AG09319 (cell line): ENCODE data around the gene PPP6R3.
"Not testable (repeated sequence)": the region's sequence is repeated elsewhere in the genome, so short reads cannot be mapped to it uniquely, and the experiment has no call there.

ENCODE experiments used
- DNase-seq: peaks from one replicate; pipeline ENCODE4 v3.0.0-alpha.2; 2010; ENCODE audit warnings: low read depth; ENCODE audit errors: extremely low read depth
- CTCF ChIP-seq: IDR thresholded peaks from 2 replicates; pipeline ENCODE4 v1.5.1; 2011; ENCODE audit warnings: low read depth, mild to moderate bottlenecking, inconsistent platforms, low read length, moderate library complexity

The PPP6R3 gene

GRCh38 chr11:68442433-68442832, 18.1 kb upstream of the PPP6R3 start:
- no peak for TF ChIP-seq CTCF
- DNase-seq, result no peak

GRCh38 chr11:68444566-68444965, 16.0 kb upstream of the PPP6R3 start:
- no peak for DNase-seq
- TF ChIP-seq CTCF, result no peak

GRCh38 chr11:68445531-68446035, 15.0 kb upstream of the PPP6R3 start:
- no peak for TF ChIP-seq CTCF
- no peak for DNase-seq

DNA sequence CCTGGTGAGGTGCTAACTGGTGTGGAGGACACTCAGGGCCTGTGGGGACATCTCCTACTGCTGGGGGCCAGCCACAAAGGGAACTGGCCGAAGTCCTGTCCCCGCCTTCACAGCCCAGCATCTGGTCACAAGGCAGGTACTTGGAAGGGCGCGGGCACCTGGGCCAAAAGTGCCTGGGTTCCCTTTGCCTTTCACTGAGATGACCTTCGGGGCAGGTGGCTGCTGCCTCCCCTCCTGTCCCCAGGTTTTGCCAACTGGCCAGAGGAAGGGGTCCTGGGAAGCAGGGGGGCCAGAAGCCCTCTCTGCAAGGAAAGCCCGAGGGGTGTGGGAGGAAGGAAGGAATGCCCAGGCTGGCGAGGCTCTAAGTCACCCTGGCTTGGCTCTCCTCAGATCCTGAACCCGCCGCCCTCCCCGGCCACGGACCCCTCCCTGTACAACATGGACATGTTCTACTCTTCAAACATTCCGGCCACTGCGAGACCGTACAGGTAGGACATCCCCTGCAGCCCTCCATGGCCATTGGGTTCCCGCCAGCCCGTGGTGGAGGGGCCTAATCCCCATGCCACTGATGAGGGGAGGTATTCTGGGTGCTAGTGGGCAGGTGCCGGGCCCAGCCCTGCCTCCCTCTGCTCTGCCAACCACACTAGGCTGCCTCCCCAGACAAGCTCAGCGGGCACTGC, 14.4 kb upstream of the PPP6R3 start:
- DNase-seq, result no peak

DNA sequence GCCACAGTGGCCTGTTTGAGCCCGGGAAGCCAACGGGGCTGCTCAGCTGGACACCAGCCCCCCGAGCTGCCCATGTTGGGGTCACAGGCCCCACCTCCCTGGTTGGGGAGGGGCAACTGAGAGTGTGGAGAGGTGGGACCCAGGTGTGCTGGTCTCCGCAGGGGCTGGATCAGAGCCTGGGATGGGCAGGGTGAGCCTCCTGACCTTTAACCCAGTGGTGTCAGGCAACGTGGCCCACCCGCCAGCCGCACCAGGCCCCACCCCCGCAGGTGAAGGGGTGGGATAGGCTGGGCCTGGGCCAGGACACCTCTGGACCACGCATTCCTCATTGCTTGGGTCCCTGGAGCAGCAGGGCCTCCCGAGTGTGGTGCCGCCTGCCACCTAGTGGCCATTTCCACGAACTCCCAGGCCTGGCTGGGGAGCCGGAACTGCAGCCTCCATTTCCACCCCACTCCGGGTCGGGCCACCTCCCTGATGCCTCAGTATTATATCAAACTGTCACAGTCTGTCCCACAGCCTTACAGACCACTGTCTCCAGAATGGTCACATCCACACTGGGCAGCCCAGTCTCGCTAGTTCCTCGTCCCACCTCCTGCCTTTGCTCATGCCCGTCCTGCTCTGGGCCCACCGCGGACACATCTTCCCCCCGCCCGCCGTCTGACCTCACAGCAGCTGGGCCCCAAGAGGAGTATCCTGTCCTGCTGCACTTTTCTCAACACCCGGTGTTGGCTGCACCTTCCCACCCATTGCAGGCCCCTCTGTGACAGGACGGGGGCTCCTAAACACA, 13.3 kb upstream of the PPP6R3 start:
- DNase-seq, result no peak
- peak; percentile 90 for TF ChIP-seq CTCF

More for the DNA sequence above, 14.4 kb upstream of the PPP6R3 start:
- no peak for TF ChIP-seq CTCF

- not testable (repeated sequence) for DNase-seq
Observed at GRCh38 chr11:68447914-68448313, 12.6 kb upstream of the PPP6R3 start.

- no peak for TF ChIP-seq CTCF
- DNase-seq, result no peak
Observed at GRCh38 chr11:68448604-68449011, 11.9 kb upstream of the PPP6R3 start.
